NCI-H1105 treated with DMSO at 0.1 percent for 48 hours (cell line): ENCODE data around the gene METTL22.

Experiments used
- DNase-seq: peaks from one replicate; lab custom pipeline; 2025; lab: John Stamatoyannopoulos, UW

The METTL22 gene

GRCh38 chr16:8696880-8697279 lies 75.4 kb downstream of the METTL22 start:
- DNase-seq, result no peak

GRCh38 chr16:8697965-8698364 lies 76.5 kb downstream of the METTL22 start:
- DNase-seq, result no peak
